ENCODE measurements around the gene PTCH2. TPM values are rescaled to one million over a fixed set of nuclear protein-coding genes. Genes with fewer than 3 reads are reported as not detected.

The PTCH2 gene
- total and polyA plus RNA-seq, 2 donors (not counting 1 experiment from before 2014, with no cell fraction given): 1.3 to 1.7 TPM

DNA sequence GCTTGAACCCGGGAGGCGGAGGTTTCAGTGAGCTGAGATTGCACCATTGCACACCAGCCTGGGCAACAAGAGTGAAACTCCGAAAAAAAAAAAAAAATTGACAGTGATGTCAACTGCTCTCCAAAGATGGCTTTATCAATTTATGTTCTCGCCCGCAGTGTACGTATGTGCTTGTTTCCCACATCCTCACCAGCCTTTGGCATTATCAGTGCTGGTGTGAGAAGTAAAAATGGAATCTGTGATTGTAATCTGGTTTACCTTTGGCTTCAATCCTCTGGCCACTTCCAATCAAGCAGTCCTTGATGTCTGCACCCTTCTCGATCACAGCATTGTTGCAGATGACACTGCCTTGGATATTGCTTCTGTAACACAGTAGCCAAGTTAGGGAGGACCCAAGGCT, 14.4 kb upstream of the PTCH2 start:
- peaks cover 0 to 4% of the 10 kb centered on the region in 2 experiments for H3K36me3 ChIP-seq (replicated peaks in 1 of 2; ENCODE audit: control extremely low read depth in 1 of 2, control insufficient read depth in 1 of 2, extremely low read depth in 1 of 2, insufficient read depth in 2 of 2, low read length in 1 of 2)
- ChIA-PET POLR2A (no interaction called here), CTCF (no interaction called here)
- H3K9ac ChIP-seq (ENCODE audit: low read length): no peak overlapping the region
- WGBS (ENCODE audit: insufficient coverage): 98% methylated on average over 4 of the region's 7 CpGs
- no peak overlapping the region for H3K4me3 Mint-ChIP-seq
- no peaks in the 10 kb centered on the region for H3K27me3 Mint-ChIP-seq
- no peak overlapping the region for H3K4me2 ChIP-seq (replicated peaks; ENCODE audit: low read depth, low read length, poor library complexity, severe bottlenecking)
- no peak overlapping the region for H3K4me3 ChIP-seq (ENCODE audit: control extremely low read depth in 1 of 5, extremely low read depth in 1 of 5, insufficient read depth in 1 of 5, low read depth in 2 of 5, low read length in 4 of 5)
- TF ChIP-seq EZH2 (IDR thresholded peaks at IDR 0.05; ENCODE audit: borderline replicate concordance, insufficient read depth, low read depth, low read length, poor library complexity, severe bottlenecking): no peak
- TF ChIP-seq, protein P1, sequence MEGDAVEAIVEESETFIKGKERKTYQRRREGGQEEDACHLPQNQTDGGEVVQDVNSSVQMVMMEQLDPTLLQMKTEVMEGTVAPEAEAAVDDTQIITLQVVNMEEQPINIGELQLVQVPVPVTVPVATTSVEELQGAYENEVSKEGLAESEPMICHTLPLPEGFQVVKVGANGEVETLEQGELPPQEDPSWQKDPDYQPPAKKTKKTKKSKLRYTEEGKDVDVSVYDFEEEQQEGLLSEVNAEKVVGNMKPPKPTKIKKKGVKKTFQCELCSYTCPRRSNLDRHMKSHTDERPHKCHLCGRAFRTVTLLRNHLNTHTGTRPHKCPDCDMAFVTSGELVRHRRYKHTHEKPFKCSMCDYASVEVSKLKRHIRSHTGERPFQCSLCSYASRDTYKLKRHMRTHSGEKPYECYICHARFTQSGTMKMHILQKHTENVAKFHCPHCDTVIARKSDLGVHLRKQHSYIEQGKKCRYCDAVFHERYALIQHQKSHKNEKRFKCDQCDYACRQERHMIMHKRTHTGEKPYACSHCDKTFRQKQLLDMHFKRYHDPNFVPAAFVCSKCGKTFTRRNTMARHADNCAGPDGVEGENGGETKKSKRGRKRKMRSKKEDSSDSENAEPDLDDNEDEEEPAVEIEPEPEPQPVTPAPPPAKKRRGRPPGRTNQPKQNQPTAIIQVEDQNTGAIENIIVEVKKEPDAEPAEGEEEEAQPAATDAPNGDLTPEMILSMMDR (IDR thresholded peaks at IDR 0.05): no peak
- no peaks in the 10 kb centered on the region for H3K9me3 ChIP-seq (ENCODE audit: control extremely low read depth in 1 of 3, control insufficient read depth in 2 of 3, insufficient read depth in 1 of 3, low read length in 2 of 3)
- intact Hi-C loops (cut with micrococcal nuclease): no loop called here
- H4K20me1 ChIP-seq (ENCODE audit: control insufficient read depth, insufficient read depth, low read length, poor library complexity, severe bottlenecking): no peaks in the 10 kb centered on the region
- H2AFZ ChIP-seq (ENCODE audit: insufficient read depth, low read depth, low read length, poor library complexity, severe bottlenecking): no peak overlapping the region
- peaks cover 18% of the 10 kb centered on the region for H3K4me1 Mint-ChIP-seq
- DNase-seq (no peak), ATAC-seq (ENCODE audit: low read depth) (no peak)
- no peaks in the 10 kb centered on the region for H3K27me3 ChIP-seq (replicated peaks in 1 of 4; ENCODE audit: control extremely low read depth in 1 of 4, control insufficient read depth in 3 of 4, insufficient read depth in 4 of 4, low read length in 3 of 4)
- no peak overlapping the region for H3K27ac ChIP-seq (ENCODE audit: low read length in 2 of 2)
- no peaks in the 10 kb centered on the region for H3K9me3 Mint-ChIP-seq (ENCODE audit: insufficient read depth)
- no peak overlapping the region for H3K27ac Mint-ChIP-seq
- peaks cover 16% of the 10 kb centered on the region in 2 donors for H3K4me1 ChIP-seq (ENCODE audit: control insufficient read depth in 2 of 2, insufficient read depth in 2 of 2, low read length in 2 of 2)
- no peaks in the 10 kb centered on the region for H3K79me2 ChIP-seq (ENCODE audit: control insufficient read depth, insufficient read depth, low read length)

DNA sequence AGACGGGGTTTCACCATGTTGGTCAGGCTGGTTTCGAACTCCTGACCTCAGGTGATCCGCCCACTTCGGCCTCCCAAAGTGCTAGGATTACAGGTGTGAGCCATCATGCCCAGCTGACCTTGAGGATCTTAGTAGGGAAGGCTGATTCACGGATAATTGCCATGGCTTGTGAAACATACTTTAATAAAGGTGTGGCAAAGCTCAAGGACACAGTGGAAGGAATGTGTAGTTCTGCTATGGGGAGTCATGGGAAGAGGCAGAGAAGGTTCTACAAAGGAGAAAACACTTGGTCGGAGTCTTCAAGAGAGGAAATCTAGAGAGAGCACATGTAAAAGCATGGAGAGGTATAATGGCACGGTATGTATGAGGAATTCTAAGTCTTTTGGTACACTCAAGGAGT, 12.7 kb upstream of the PTCH2 start:
- H3K4me1 ChIP-seq (ENCODE audit: control insufficient read depth in 2 of 2, insufficient read depth in 2 of 2, low read length in 2 of 2): peaks cover 13 to 14% of the 10 kb centered on the region in 2 donors
- no peak overlapping the region for H3K4me2 ChIP-seq (replicated peaks; ENCODE audit: low read depth, low read length, poor library complexity, severe bottlenecking)
- H3K79me2 ChIP-seq (ENCODE audit: control insufficient read depth, insufficient read depth, low read length): no peaks in the 10 kb centered on the region
- H3K9ac ChIP-seq (ENCODE audit: low read length): no peak overlapping the region
- H3K4me1 Mint-ChIP-seq: peaks cover 16% of the 10 kb centered on the region
- intact Hi-C loops (cut with micrococcal nuclease): no loop called here
- DNase-seq (no peak), ATAC-seq (ENCODE audit: low read depth) (no peak)
- H3K27ac ChIP-seq (ENCODE audit: low read length in 2 of 2): no peak overlapping the region
- TF ChIP-seq, protein P1 (IDR thresholded peaks at IDR 0.05): no peak
- TF ChIP-seq EZH2 (IDR thresholded peaks at IDR 0.05; ENCODE audit: borderline replicate concordance, insufficient read depth, low read depth, low read length, poor library complexity, severe bottlenecking): no peak
- 100% methylated on average over 2 of the region's 7 CpGs for WGBS (ENCODE audit: insufficient coverage)
- no peak overlapping the region for H3K4me3 Mint-ChIP-seq
- H3K27me3 Mint-ChIP-seq: no peaks in the 10 kb centered on the region
- peaks cover 0 to 4% of the 10 kb centered on the region in 2 experiments for H3K36me3 ChIP-seq (replicated peaks in 1 of 2; ENCODE audit: control extremely low read depth in 1 of 2, control insufficient read depth in 1 of 2, extremely low read depth in 1 of 2, insufficient read depth in 2 of 2, low read length in 1 of 2)
- POLR2A ChIA-PET: no interaction called here
- H2AFZ ChIP-seq (ENCODE audit: insufficient read depth, low read depth, low read length, poor library complexity, severe bottlenecking): no peak overlapping the region
- H3K9me3 ChIP-seq (ENCODE audit: control extremely low read depth in 1 of 3, control insufficient read depth in 2 of 3, insufficient read depth in 1 of 3, low read length in 2 of 3): no peaks in the 10 kb centered on the region
- H3K4me3 ChIP-seq (ENCODE audit: control extremely low read depth in 1 of 5, extremely low read depth in 1 of 5, insufficient read depth in 1 of 5, low read depth in 2 of 5, low read length in 4 of 5): no peak overlapping the region
- no peaks in the 10 kb centered on the region for H4K20me1 ChIP-seq (ENCODE audit: control insufficient read depth, insufficient read depth, low read length, poor library complexity, severe bottlenecking)
- no peaks in the 10 kb centered on the region for H3K9me3 Mint-ChIP-seq (ENCODE audit: insufficient read depth)
- no peaks in the 10 kb centered on the region for H3K27me3 ChIP-seq (replicated peaks in 1 of 4; ENCODE audit: control extremely low read depth in 1 of 4, control insufficient read depth in 3 of 4, insufficient read depth in 4 of 4, low read length in 3 of 4)
- CTCF ChIA-PET: no interaction called here
- H3K27ac Mint-ChIP-seq: no peak overlapping the region
